ENCODE measurements around the gene PLXNA2. TPM values are rescaled to one million over a fixed set of nuclear protein-coding genes. Genes with fewer than 3 reads are reported as not detected.

PLXNA2 gene
- total RNA-seq, 1 donor from 2014 or later: 0.08 TPM

DNA sequence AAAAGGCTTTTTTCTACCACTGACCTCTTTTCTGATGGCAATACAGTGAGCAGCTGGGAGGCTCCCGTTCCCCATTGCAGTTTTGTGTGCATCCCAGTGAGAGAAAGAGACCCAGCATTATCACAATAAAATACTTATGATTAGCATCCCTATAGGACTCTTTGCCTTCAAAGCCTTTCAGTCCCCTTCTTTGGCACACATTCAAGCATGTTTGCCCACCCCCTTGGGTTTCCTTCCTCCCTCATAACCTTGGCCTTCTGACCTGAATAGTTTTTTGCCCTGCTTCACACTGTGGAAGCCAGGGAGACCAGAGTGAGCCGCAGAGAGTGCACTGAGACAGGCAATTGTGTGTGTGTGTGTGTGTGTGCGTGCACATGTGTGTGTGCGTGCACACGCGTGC, 13.2 kb upstream of the PLXNA2 start:
- DNase-seq (ENCODE audit: low spot score): no peak
- no peak overlapping the region for H3K27ac Mint-ChIP-seq
- H3K4me3 Mint-ChIP-seq: no peak overlapping the region
- no peaks in the 10 kb centered on the region for H3K9me3 Mint-ChIP-seq
- no peaks in the 10 kb centered on the region for H3K4me1 Mint-ChIP-seq (ENCODE audit: low read depth)
- no peaks in the 10 kb centered on the region for H3K36me3 Mint-ChIP-seq (ENCODE audit: low read depth)
- peaks cover 19% of the 10 kb centered on the region for H3K27me3 Mint-ChIP-seq (ENCODE audit: insufficient read depth)
- intact Hi-C loops (cut with micrococcal nuclease): no loop called here

GRCh38 chr1:208256556-208256955, 12.4 kb upstream of the PLXNA2 start:
- H3K27me3 Mint-ChIP-seq (ENCODE audit: insufficient read depth): peaks cover 18% of the 10 kb centered on the region
- no peaks in the 10 kb centered on the region for H3K4me1 Mint-ChIP-seq (ENCODE audit: low read depth)
- H3K4me3 Mint-ChIP-seq: no peak overlapping the region
- no peak for DNase-seq (ENCODE audit: low spot score)
- H3K27ac Mint-ChIP-seq: no peak overlapping the region
- intact Hi-C loops (cut with micrococcal nuclease): no loop called here
- H3K9me3 Mint-ChIP-seq: no peaks in the 10 kb centered on the region
- H3K36me3 Mint-ChIP-seq (ENCODE audit: low read depth): no peaks in the 10 kb centered on the region

DNA sequence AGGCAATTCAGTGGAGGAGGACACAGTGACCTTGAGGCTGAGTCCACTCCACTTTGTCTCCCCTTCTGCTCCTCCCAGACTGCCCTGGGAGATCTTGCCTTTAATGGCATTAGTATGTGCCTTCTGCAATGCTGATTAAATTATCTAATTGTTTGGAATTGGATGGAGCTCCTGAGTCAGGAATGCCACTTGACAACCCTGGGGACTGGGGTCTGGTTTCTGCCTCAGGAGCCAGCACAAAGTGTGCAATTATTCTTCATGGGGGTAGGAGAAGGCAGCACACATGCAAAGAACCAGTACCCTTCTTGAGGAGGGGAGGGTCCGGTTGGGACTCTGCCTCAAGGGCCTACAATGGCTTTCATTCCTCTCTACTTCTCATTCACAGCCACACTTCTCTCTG, 11.9 kb upstream of the PLXNA2 start:
- Mint-ChIP-seq H3K27ac (no peak overlapping the region), H3K4me3 (no peak overlapping the region), H3K36me3 (ENCODE audit: low read depth) (no peaks in the 10 kb centered on the region), H3K4me1 (ENCODE audit: low read depth) (no peaks in the 10 kb centered on the region), H3K9me3 (no peaks in the 10 kb centered on the region), H3K27me3 (ENCODE audit: insufficient read depth) (peaks cover 20% of the 10 kb centered on the region)
- intact Hi-C loops (cut with micrococcal nuclease): no loop called here
- DNase-seq (ENCODE audit: low spot score): no peak

DNA sequence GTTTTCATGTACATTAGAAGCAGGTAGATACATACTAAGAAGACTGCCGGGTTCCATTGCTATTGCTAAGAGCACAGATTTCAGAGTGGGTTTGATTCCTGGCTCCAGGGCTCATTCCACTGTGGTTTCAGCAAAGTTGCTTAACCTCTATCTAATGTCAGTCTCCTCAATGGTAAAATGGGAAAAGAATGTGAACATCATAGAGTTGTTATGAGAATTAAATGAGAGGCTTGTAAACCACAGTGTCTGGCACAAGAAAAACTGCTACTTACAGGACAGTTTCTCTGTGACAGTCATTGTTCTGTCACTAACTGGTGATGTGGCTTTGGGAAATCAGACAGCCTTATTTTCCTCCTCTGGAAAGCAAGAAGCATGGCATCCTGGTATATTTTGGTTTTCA, 10.7 kb upstream of the PLXNA2 start:
- no peaks in the 10 kb centered on the region for H3K36me3 Mint-ChIP-seq (ENCODE audit: low read depth)
- no peaks in the 10 kb centered on the region for H3K4me1 Mint-ChIP-seq (ENCODE audit: low read depth)
- intact Hi-C loops (cut with micrococcal nuclease): no loop called here

DNA sequence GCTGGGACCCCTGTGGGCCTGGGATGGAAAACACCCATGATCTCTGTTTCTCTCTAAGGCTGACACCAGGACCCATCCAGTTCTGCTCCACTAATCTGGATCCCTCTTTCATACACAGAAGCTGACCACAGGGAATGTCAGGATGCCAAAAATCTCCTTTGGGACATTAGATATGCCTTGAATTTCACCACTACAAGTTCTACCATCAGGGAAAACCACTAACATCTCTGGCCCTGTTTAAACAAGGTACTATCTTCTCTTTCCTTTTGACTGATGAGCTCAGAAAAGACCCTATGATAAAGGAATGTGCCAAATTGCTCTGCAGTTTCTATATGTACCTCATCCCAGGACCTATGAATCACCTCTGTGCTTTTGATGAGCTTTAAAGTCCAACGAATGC, 10.2 kb upstream of the PLXNA2 start:
- H3K36me3 Mint-ChIP-seq (ENCODE audit: low read depth): no peaks in the 10 kb centered on the region
- H3K27ac Mint-ChIP-seq: no peak overlapping the region
- intact Hi-C loops (cut with micrococcal nuclease): no loop called here
- H3K4me1 Mint-ChIP-seq (ENCODE audit: low read depth): no peaks in the 10 kb centered on the region
- peaks cover 10% of the 10 kb centered on the region for H3K27me3 Mint-ChIP-seq (ENCODE audit: insufficient read depth)
- DNase-seq (ENCODE audit: low spot score): no peak
- no peak overlapping the region for H3K4me3 Mint-ChIP-seq
- no peaks in the 10 kb centered on the region for H3K9me3 Mint-ChIP-seq

More for the DNA sequence above, 10.7 kb upstream of the PLXNA2 start:
- Mint-ChIP-seq H3K9me3 (no peaks in the 10 kb centered on the region), H3K27ac (no peak overlapping the region), H3K27me3 (ENCODE audit: insufficient read depth) (peaks cover 12% of the 10 kb centered on the region), H3K4me3 (no peak overlapping the region)
- DNase-seq (ENCODE audit: low spot score): no peak

DNA sequence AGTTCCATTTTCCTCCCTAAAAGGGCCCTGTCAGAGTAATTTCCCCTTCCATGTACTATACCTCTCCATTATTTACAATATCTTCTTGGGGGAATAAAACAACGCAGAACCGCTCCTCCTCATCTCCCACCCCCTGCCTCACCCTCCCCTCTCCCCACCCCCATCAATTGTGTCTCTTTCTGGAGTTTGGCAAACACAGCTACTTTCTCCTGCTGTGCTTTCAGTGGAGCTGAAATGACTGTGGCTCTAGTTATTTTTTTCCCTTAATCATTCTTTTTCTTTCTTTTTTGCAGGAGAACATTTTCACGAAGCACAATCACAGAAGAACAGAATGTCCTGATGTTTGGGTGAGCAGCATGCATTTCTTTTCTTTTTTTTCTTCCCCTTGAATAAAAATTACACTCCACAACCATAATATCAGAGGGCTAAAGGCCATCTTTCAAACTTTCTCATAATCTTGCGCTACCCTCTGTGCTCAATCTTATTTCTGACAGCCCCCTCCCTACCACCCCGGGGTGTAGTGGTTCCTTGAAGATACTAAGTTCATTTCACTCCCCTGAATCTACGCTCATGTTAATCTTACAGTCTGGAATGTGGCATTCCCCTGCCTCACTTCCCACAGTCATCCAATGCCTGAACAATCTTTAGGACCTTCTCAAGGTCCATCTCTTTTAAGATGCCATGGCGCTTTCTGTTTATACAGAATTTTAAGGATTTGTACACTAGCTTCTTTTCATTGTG, 8.8 kb upstream of the PLXNA2 start:
- Mint-ChIP-seq H3K4me1 (ENCODE audit: low read depth) (no peaks in the 10 kb centered on the region), H3K27me3 (ENCODE audit: insufficient read depth) (peaks cover 9% of the 10 kb centered on the region), H3K9me3 (no peaks in the 10 kb centered on the region), H3K27ac (no peak overlapping the region), H3K4me3 (no peak overlapping the region), H3K36me3 (ENCODE audit: low read depth) (no peaks in the 10 kb centered on the region)
- intact Hi-C loops (cut with micrococcal nuclease): no loop called here
- DNase-seq (ENCODE audit: low spot score): no peak

DNA sequence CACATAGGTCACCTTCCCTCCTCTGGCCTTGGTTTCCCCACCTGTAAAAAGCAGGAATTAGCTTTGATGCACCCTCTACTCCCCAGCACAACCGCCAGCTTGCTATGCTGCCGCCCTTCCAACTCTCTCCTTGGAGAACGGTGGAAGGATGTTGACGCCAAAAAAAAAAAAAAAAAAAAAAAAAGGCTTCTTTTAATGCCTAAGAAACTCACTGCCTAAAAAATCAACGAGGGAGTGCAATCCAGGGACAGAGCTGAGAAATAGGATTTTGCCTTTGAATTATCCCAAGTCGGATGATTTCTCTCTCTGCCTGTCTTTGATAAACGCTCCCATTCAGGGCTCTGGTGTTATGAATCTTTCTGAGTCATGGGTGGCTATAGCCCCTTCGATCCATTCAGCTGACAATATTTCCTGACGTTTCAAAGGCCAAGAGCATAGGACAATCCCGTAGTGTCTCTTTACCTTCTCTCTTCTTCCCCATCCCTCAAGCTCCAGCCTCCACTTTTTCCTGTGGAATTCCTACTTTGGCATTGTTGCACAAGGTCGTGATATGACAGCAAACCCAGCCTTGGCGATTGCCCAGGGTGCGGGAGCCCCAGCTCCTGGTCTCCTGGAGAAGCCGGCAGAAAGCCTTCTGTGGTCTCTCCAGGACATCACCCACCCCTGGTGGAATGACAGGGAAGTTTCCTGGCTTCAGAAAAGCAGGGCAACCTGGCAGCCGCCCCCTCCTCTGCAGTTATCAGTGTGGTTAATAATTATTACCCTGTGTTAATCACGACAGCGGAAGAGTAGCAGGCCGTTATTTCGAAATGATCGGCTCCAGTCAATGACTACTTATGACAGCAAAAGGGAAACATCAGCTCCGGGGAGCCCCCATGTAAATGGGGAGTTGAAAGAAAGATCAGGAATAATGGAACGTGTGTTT, 8.0 kb upstream of the PLXNA2 start:
- intact Hi-C loops (cut with micrococcal nuclease): no loop called here
- Mint-ChIP-seq H3K9me3 (no peaks in the 10 kb centered on the region), H3K4me1 (ENCODE audit: low read depth) (no peaks in the 10 kb centered on the region), H3K27me3 (ENCODE audit: insufficient read depth) (peaks cover 10% of the 10 kb centered on the region), H3K27ac (no peak overlapping the region), H3K36me3 (ENCODE audit: low read depth) (no peaks in the 10 kb centered on the region), H3K4me3 (no peak overlapping the region)
- DNase-seq (ENCODE audit: low spot score): no peak

DNA sequence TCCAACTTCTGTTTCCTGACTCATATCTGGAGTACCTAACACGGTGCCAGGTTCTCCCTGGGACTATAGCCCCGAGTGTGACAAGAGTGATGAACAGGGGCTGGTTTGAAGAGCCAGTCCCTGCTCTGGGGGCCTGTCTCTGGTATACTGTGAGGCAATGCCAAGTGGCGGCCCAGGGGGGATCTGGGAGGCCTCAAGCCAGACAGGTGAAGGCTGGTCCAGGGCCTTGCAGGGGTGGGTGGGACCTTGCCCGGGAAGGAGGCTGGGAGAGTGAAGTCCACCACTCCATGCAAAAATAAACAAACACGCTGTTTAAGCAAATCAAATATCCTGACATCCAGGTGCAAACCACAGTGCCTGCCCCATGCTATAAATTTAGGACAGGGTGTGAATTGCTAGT, 6.8 kb upstream of the PLXNA2 start:
- intact Hi-C loops (cut with micrococcal nuclease): no loop called here
- peaks cover 19% of the 10 kb centered on the region for H3K27me3 Mint-ChIP-seq (ENCODE audit: insufficient read depth)
- H3K4me1 Mint-ChIP-seq (ENCODE audit: low read depth): no peaks in the 10 kb centered on the region
- no peaks in the 10 kb centered on the region for H3K36me3 Mint-ChIP-seq (ENCODE audit: low read depth)
- no peaks in the 10 kb centered on the region for H3K9me3 Mint-ChIP-seq
- H3K4me3 Mint-ChIP-seq: no peak overlapping the region
- H3K27ac Mint-ChIP-seq: no peak overlapping the region
- DNase-seq (ENCODE audit: low spot score): no peak

DNA sequence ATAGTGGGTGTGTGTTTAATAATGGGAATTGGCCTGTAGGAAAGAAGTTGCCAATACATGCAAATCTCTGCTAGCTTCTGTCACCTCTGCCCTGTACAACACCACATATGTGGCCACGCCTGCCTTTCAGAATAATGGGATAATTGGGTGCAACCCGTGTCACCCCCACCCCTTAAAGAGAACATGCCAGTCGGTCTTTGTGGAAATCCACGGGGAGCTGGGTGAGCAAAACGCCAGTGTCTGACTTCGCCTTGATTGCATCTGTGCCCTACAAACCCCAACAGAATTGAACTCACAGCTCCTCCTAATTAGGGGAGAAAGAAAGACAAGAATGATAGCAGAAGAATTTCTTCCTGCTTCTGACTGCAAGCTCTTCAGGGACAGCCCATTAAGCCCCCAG, 6.4 kb upstream of the PLXNA2 start:
- no peaks in the 10 kb centered on the region for H3K4me1 Mint-ChIP-seq (ENCODE audit: low read depth)
- no peak overlapping the region for H3K27ac Mint-ChIP-seq
- DNase-seq (ENCODE audit: low spot score): no peak
- intact Hi-C loops (cut with micrococcal nuclease): no loop called here
- H3K9me3 Mint-ChIP-seq: no peaks in the 10 kb centered on the region
- no peak overlapping the region for H3K4me3 Mint-ChIP-seq
- no peaks in the 10 kb centered on the region for H3K36me3 Mint-ChIP-seq (ENCODE audit: low read depth)
- H3K27me3 Mint-ChIP-seq (ENCODE audit: insufficient read depth): peaks cover 19% of the 10 kb centered on the region

DNA sequence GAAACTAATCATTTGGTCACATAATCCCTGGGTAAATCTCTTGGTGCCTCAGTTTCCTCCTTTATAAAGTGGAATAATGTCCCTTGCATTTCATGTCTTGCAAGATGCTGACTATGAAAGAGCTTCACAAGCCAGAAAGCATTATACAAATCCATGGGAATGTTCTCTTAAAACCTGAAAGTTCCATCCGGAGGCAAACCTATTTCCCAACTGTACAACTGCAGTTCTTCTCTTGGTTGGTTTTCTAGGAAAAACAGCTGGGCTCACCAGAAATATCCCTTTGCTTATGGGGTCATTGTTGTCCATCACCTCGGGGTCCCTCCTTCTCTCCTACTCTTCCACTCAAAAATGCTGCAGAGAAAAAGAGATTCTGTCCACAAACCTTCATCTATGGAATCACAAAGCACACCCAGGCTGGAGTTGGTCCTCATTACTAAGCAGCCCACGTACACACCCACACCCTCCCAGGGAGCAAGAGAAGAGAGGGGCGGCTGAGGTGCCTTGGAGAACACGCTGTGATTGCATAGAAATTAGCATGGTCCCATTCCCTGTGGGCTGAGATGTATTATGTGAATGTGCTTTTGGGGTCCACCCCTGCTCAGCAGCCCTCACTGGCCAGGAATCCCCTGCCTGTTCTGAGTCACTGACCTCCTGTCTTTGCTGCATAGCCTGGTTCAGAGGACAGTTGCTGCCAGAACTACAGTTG, 5.0 kb upstream of the PLXNA2 start:
- intact Hi-C loops (cut with micrococcal nuclease): loop anchor here (10.0 kb wide), 1 partner anchor 364 kb away; no protein-coding TSS in a partner anchor
- H3K4me3 Mint-ChIP-seq: no peak overlapping the region
- no peak overlapping the region for H3K27ac Mint-ChIP-seq
- H3K36me3 Mint-ChIP-seq (ENCODE audit: low read depth): no peaks in the 10 kb centered on the region
- peaks cover 12% of the 10 kb centered on the region for H3K4me1 Mint-ChIP-seq (ENCODE audit: low read depth)
- no peak for DNase-seq (ENCODE audit: low spot score)
- no peaks in the 10 kb centered on the region for H3K9me3 Mint-ChIP-seq
- peaks cover 30% of the 10 kb centered on the region for H3K27me3 Mint-ChIP-seq (ENCODE audit: insufficient read depth)

DNA sequence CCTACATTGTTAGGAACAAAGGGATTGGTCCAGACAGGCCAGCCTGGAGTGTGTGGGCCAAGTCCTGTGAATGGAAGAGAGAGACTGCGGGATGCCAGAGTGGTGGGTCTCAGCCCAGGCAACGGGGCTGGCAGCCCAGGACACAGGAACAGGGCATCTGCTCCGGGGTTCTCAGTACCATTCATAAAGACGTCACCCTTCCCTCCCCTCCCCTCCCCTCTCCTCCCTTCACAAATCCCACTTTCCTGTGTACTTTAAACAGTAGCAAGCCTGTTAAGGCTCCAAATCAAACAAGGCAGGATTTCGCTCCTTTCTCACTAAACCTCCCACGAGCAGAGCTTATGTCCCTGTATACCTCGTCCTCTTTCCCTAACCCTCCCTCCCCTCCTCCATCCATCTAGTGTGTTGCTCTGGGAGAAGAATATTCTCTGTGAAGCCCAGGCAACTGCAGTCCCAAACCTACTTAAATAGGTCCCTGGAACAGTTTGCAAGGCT, 4.2 kb upstream of the PLXNA2 start:
- H3K9me3 Mint-ChIP-seq: no peaks in the 10 kb centered on the region
- peaks cover 30% of the 10 kb centered on the region for H3K27me3 Mint-ChIP-seq (ENCODE audit: insufficient read depth)
- H3K36me3 Mint-ChIP-seq (ENCODE audit: low read depth): no peaks in the 10 kb centered on the region
- H3K4me3 Mint-ChIP-seq: no peak overlapping the region
- intact Hi-C loops (cut with micrococcal nuclease): loop anchor here (10.0 kb wide), 1 partner anchor 364 kb away; no protein-coding TSS in a partner anchor
- DNase-seq (ENCODE audit: low spot score): no peak
- H3K27ac Mint-ChIP-seq: no peak overlapping the region
- peaks cover 12% of the 10 kb centered on the region for H3K4me1 Mint-ChIP-seq (ENCODE audit: low read depth)

DNA sequence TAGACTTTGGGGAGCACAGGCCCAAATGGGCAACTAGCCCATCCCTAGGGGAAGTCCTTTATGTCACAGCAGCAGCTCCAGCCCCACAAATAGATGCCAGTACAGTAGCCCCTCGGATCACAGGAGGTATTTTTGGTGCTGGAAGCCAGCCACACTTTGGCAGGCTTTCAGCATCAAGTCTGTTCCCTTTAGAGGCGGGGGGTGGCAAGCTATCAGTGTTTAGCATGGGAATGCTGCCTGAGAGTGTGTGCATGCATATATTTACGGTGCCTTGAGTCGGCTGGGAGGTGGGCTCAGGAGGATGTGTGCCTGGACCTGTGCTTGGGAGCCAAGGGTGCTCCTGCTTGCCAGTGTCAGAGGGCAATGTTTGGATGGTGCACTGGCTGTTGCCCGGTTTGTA, 3.5 kb upstream of the PLXNA2 start:
- intact Hi-C loops (cut with micrococcal nuclease): loop anchor here (10.0 kb wide), 1 partner anchor 363 kb away; no protein-coding TSS in a partner anchor
- no peak for DNase-seq (ENCODE audit: low spot score)
- no peak overlapping the region for H3K27ac Mint-ChIP-seq
- H3K27me3 Mint-ChIP-seq (ENCODE audit: insufficient read depth): peaks cover 33% of the 10 kb centered on the region
- H3K4me3 Mint-ChIP-seq: no peak overlapping the region
- H3K36me3 Mint-ChIP-seq (ENCODE audit: low read depth): no peaks in the 10 kb centered on the region
- H3K4me1 Mint-ChIP-seq (ENCODE audit: low read depth): peaks cover 12% of the 10 kb centered on the region
- no peaks in the 10 kb centered on the region for H3K9me3 Mint-ChIP-seq

Data from activated T-helper 1 cell treated with anti-CD3 and anti-CD28 coated beads, Interleukin-12 subunit alpha, Interleukin-12 subunit beta, Interleukin-2, Interleukin-4 antibody, amounts not matched to agents 30 ng/mL and 10 ng/mL and 1 ng/mL, durations not matched to agents 14 hours and 24 hours and 36 hours (primary cell).